Ramos (cell line): ENCODE results near the gene RELA.
"Not testable (repeated sequence)": the region's sequence is repeated elsewhere in the genome, so short reads cannot be mapped to it uniquely, and the experiment has no call there.

Source experiments
- in situ Hi-C: fragments of 300-500 bp; cut with MboI; formaldehyde crosslinking; loops from one replicate; pipeline ENCODE4 v1.14.3; 2022; ENCODE audit warnings: low sequenced_read_pairs; ENCODE audit not compliant: unreplicated experiment

The RELA gene

DNA sequence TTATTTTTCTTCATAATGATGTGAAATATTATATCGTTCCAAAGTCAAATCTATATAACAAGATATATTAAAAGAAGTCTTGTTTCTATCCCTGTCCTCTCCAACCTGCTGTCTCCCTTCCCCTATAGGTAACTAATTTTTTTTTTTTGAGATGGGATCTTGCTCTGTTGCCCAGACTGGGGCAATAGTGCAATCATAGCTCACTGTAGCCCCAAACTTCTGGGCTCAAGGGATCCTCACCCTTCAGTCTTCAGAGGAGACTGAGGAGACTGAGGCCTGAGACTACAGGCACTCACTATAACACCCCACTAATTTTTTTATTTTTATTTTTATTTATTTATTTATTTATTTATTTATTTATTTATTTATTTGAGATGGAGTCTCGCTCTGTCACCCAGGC lies 10.3 kb upstream of the RELA start:
- in situ Hi-C loops: no loop called here

DNA sequence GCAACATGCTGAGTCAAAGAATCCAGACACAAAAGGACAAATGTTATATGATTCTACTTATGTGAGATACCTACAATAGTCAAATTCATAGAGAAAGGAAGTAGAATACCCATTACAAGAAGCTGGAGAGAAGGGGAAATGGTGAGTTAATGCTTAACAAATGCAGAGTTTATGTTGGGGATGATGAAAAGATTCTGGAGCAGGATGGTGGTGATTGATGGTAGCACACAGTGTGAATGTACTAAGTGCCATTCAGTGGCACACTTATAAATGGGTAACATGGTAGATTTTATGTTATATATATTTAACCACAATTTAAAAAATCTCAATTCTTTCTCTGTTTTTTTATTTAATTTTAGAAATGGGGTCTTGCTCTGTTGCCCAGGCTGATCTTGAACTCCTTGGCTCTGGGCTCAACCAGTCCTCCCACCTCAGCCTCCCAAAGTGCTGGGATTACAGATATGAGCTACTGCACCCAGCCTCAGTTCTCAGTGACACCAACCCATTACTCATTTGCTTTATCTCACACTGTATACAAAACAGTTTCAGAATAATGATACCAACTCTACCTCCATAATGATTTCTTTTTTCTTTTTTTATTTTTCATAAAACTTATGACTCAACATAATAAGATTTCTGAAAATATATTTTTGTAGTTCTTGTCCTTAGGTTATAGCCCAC lies 9.6 kb upstream of the RELA start:
- in situ Hi-C loops: no loop called here

GRCh38 chr11:65663639-65664200 lies 1.0 kb upstream of the RELA start:
- in situ Hi-C loops: no loop called here

GRCh38 chr11:65662247-65662798 lies 393 bp downstream of the RELA start:
- in situ Hi-C loops: no loop called here

GRCh38 chr11:65661599-65662246 lies 993 bp downstream of the RELA start:
- in situ Hi-C loops: no loop called here

DNA sequence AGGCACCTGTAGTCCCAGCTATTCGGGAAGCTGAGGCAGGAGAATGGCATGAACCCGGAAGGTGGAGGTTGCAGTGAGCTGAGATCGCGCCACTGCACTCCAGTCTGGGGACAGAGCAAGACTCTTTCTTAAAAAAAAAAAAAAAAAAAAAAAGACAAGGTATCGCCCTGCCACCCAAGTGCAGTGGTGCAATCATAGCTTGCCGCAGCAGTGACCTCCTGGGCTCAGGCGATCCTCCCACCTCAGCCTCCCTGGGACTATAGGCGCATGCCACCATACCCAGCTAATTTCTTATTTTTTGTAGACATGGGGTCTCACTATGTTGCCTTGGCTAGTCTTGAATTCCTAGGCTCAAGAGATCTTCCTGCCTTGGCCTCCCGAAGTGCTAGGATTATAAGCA lies 1.8 kb downstream of the RELA start:
- in situ Hi-C loops: not testable (repeated sequence)

DNA sequence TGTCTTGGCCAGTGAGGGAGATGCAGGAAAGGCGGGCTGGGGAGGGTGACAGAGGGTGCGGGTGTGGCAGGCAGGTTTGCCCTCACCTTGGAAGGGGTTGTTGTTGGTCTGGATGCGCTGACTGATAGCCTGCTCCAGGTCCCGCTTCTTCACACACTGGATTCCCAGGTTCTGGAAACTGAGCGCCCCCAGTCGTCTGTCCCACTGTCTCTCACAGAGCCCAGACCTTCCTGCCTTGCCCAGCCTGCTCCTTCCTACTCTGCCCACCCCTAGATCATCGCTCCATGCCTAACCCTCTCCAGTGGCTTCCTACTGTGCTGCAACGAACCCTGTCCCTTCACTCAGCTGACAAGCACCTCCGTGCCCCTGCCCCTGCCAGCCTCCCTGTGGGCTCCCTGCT lies 2.7 kb downstream of the RELA start:
- in situ Hi-C loops: no loop called here

- in situ Hi-C loops: no loop called here
Measured at GRCh38 chr11:65658174-65659021, 4.3 kb downstream of the RELA start.

DNA sequence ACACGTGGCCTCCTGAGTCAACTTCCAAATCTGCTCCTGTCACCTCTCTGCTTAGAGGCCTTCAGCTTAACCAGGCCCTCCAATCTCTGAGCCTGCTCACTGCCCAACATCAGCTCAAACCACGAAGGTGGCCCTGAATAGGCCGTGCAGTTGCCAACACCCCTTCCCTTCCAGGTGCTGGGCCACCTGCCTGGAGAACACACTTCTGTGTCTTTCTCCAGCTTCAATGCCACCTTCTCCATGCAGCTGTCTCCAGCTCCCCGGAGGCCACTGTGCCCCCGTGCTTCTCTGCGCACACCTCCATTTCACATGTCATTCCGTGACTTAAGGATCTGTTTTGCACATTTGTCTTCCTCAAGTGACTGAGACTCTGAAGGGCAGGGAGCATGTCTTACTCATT lies 5.3 kb downstream of the RELA start:
- in situ Hi-C loops: no loop called here

DNA sequence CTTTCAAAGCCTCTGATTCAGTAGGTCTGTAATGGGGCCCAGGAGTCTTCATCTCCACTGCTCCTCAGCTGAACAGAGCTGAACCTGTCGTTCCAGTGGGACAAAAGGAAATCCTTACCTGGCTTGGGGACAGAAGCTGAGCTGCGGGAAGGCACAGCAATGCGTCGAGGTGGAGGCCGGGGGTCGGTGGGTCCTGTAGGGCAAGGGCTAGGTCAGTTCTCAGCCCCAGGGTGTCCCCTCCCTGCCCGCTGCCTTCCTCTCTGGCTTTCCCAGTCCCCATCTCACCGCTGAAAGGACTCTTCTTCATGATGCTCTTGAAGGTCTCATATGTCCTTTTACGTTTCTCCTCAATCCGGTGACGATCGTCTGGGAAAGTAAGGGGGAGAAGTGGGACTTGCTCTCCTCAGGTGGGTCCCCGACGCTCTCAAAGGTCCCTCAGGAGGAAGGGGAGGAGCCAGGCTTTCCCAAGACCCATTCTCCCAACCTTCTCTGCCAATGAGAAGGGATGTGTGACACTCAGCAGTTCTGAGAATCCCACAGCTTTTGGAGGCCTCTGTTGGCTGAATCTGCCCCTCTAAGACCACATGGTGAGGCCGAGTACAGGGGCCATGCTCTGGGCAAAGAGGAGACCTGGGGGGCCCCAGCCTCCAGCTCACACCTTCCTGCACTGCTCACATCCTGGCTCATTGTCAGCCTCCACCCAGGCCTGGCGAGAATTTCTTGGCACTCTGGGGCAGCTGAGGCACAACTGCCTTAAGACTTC lies 7.0 kb downstream of the RELA start:
- in situ Hi-C loops: no loop called here

DNA sequence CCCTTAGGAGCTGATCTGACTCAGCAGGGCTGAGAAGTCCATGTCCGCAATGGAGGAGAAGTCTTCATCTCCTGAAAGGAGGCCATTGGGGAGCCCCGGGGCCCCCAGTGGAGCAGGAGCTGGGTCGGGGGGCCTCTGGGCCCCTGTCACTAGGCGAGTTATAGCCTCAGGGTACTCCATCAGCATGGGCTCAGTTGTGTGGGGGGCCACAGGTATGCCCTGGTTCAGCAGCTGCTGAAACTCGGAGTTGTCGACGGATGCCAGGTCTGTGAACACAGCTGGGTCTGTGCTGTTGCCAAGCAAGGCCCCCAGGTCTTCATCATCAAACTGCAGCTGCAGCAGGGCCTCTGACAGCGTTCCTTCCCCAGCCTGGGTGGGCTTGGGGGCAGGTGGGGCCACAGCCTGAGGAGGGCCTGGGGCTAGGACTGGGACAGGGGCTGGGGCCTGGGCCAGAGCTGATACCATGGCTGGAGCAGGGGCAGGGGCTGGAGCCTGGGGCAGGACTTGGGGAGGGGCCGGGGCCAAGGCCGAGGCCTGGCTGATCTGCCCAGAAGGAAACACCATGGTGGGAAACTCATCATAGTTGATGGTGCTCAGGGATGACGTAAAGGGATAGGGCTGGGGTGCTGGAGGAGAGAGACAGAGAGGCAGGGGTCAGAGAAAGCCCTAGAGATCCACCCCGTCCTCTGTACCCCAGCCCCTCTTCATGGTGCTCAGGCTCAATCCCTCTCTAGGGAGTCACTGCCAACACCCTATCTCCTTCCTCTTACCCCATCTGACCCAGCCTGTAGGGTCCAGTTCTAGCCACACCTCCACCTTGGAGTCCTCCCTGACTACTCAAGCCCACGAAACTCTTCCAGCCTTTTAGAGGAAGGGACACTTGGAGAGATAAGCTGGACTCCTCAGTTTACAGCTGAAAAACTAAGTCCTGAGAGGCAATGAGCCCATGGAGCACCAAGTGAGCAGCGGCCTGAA lies 8.1 kb downstream of the RELA start:
- in situ Hi-C loops: no loop called here

- in situ Hi-C loops: no loop called here
Measured at GRCh38 chr11:65653229-65654225, 9.2 kb downstream of the RELA start.

DNA sequence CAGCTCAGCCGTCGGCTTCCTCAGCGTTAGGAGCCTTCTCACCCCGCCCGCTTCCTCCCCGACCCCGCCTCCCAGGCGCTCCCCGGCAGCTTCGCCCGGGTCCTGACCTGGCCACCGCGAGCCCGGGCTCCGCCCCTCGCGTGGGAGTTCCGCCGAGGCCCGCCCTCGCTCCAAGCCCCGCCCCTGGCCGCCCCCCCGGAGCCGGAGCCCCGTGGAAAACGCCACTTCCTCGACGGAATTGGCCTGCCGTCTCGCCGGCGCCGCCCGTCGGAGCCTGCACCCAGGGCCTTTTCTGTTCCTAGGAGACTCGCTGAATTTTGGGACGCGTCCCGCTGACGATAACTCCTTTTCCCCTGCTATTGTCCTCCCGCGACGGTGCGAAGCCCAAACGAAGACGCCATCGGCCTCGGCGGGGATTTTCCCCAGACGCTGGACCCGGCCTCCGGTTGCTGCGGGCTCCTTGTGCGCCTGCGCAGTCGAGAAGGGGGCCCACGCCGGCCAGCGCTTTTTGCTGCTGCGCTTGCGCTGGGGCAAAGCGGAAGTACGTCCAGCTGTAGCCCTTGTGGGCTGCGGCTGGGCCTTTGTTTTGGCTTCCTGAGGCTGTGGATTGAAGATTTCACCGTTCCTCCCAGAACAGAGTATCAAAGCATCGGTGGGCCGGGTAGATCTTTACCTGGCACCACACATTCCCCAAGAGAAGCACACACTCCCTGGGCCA lies 10.0 kb downstream of the RELA start:
- in situ Hi-C loops: no loop called here

DNA sequence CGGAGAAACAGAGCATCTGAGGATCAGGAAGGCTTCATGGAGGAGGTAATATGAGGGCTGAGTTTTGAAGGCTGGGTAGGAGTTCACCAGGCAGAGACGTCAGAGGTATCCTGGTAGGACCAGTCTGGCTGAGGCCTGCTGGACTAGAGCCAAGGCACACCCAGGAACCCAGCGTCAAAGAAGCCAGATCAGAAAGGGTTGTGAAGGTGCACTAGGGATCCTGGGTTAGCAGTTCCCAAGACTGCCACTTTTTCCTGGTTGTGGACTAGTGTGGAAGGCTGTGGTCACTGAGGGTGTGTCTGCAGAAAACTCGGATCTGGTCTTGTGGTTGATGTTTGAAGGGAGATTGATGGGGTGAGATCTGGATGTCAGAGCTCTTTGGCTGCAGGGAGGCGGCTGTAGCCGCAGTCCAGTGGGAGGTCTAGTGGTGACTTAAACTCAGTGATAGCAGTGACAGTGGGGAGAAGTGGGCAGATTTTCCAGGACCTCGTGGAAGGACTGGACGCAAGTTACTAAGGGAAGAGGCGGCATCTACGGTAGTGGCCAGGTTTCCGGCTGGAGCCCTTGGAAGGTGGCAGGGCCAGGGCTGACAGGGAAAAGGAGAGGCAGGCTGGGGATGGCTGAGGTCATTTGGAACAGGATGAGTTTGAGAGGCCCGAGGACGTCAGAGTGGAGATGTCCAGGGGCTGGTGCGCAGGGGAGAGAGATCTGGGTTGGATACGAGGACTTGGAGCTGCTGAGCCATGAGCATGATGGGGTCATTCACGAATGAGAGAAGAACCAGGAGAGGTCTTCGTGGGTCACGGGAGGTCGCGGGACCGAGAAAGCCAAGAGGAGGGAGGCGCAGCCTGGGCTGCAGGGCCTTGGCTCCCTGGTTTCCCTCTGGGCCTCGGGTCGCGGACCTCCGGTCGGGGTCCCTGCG lies 10.9 kb downstream of the RELA start:
- in situ Hi-C loops: no loop called here

GRCh38 chr11:65651339-65651588 lies 11.5 kb downstream of the RELA start:
- in situ Hi-C loops: no loop called here
